ENCODE results near the gene PPP1R16B.

The PPP1R16B gene

DNA sequence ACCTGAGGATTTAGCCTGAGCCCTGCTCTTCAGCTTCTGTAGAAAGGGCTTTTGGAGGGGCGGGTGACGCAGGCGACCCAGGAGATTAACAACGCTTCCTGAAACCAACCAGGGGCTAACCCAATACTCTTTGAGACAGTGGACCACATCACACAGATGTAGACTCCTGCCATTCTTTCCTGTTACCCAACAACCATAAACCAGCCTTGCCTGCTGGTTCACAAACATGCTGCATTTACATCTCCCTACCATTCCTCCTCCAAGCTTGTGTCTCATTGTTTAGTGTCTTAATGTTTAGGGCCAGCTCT lies 28.3 kb downstream of the PPP1R16B start:
- no peak for TF ChIP-seq CTCF (IDR thresholded peaks at IDR 0.05; ENCODE audit: low read depth, low read length)
- no peak for DNase-seq (ENCODE audit: extremely low read depth, low read depth)

DNA sequence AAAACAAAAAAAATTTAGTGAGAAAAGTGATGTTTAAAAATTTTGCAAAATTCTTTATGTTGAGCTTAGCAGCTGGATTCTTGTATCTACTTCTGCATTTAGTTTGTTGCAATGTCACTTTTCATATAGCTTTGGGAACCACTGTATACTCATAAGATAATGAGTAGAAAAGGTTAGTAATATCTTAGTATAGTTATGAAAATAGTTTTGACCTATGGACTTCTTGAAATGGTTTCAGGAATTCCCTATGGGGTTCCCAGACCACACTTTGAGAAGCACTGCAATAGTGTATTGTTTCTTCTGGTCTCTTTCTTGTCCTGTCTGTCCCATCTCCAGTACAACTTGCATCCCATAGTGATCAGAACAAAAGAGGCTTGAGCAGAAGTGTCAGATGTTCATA lies 29.4 kb downstream of the PPP1R16B start:
- DNase-seq (ENCODE audit: extremely low read depth, low read depth) = no peak
- TF ChIP-seq CTCF (IDR thresholded peaks at IDR 0.05; ENCODE audit: low read depth, low read length) = no peak

DNA sequence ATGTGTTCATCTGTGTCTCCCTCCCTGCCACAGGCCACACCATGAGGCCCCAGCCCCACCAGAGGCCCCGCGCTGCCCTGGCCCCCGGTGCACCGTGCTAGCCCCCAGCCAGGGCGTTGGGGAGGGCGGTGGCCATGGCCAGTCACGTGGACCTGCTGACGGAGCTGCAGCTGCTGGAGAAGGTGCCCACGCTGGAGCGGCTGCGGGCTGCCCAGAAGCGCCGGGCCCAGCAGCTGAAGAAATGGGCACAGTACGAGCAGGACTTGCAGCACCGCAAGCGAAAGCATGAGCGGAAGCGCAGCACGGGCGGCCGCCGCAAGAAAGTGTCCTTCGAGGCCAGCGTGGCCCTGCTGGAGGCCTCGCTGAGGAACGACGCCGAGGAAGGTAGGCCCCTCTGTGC lies 30.3 kb downstream of the PPP1R16B start:
- TF ChIP-seq CTCF (IDR thresholded peaks at IDR 0.05; ENCODE audit: low read depth, low read length) = no peak
- no peak for DNase-seq (ENCODE audit: extremely low read depth, low read depth)

- DNase-seq (ENCODE audit: extremely low read depth, low read depth) = no peak
- TF ChIP-seq CTCF (IDR thresholded peaks at IDR 0.05; ENCODE audit: low read depth, low read length) = no peak
Observed at GRCh38 chr20:38836991-38837390, 31.5 kb downstream of the PPP1R16B start.

GRCh38 chr20:38838326-38838725 lies 32.8 kb downstream of the PPP1R16B start:
- TF ChIP-seq CTCF (IDR thresholded peaks at IDR 0.05; ENCODE audit: low read depth, low read length) = no peak
- no peak for DNase-seq (ENCODE audit: extremely low read depth, low read depth)

DNA sequence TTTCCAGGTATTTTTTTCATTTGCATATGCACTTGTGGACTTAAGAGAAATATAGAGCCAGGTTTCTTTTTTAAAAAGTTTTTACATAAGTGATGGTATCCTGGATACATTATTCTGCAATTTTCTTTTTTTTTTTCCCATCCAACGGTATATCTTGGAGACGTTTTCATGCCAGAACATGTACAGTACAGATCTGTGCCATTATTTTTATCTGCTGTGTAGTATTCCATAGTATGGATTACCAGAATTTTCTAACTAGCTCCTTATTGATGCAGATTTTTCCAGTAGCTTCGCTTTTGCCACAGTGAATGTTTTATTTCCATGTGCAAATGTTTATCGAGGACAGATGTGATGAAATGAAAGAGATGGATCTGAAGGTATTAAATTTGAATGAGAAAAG lies 34.1 kb downstream of the PPP1R16B start:
- no peak for DNase-seq (ENCODE audit: extremely low read depth, low read depth)
- no peak for TF ChIP-seq CTCF (IDR thresholded peaks at IDR 0.05; ENCODE audit: low read depth, low read length)

GRCh38 chr20:38840053-38840893 lies 34.8 kb downstream of the PPP1R16B start:
- no peak for TF ChIP-seq CTCF (IDR thresholded peaks at IDR 0.05; ENCODE audit: low read depth, low read length)
- no peak for DNase-seq (ENCODE audit: extremely low read depth, low read depth)

Data from AG09319 (cell line).